ENCODE results near the gene FGFBP3. TPM values are rescaled to one million over a fixed set of nuclear protein-coding genes. Genes with fewer than 3 reads are reported as not detected.

The FGFBP3 gene
- total RNA-seq, 5 donors from 2014 or later (not counting 1 experiment from before 2014, with no cell fraction given): 0.98 to 6.7 (median 5.9) TPM

- peak overlapping the region; percentile 86 to 96 (median 90) for H3K4me3 Mint-ChIP-seq
- ATAC-seq (replicated peaks in 1 of 4): peak; percentile 87 to 91 (median 87)
- H3K36me3 ChIP-seq (ENCODE audit: control insufficient read depth in 2 of 2, extremely low read depth in 1 of 2, insufficient read depth in 1 of 2, low read length in 1 of 2): no peaks in the 10 kb centered on the region
- CTCF ChIA-PET: interaction anchor here (0.6 to 3.1 kb wide), 14 partner anchors 9 to 610 kb away, joined by 3 to 21 read pairs (median 4); partner anchors contain the start of genes BTAF1 (in 1 of the 2) and TNKS2 (in 1 of the 2)
- peak; percentile 27 to 83 (median 60) for DNase-seq
- H3K4me1 Mint-ChIP-seq: peaks cover 25 to 29% (median 28%) of the 10 kb centered on the region in 3 donors
- peak overlapping the region; percentile 63 to 95 for H3K4me3 ChIP-seq (ENCODE audit: control insufficient read depth in 1 of 2, extremely low read depth in 1 of 2, low read length in 1 of 2)
- H3K4me1 ChIP-seq (ENCODE audit: control insufficient read depth in 1 of 2, extremely low read depth in 1 of 2, insufficient read depth in 2 of 2, low read length in 2 of 2): peaks cover 12 to 17% of the 10 kb centered on the region in 2 experiments
- H3K36me3 Mint-ChIP-seq: no peaks in the 10 kb centered on the region
- peak overlapping the region; percentile 53 for H3K27ac ChIP-seq (ENCODE audit: low read length)
- no peaks in the 10 kb centered on the region for H3K9me3 ChIP-seq
- H3K27me3 ChIP-seq (replicated peaks in 1 of 2; ENCODE audit: control insufficient read depth in 2 of 2, extremely low read depth in 1 of 2, insufficient read depth in 2 of 2, low read length in 1 of 2): peaks cover 0 to 3% of the 10 kb centered on the region in 2 experiments
- peaks cover 4 to 6% of the 10 kb centered on the region in 2 donors for H3K27me3 Mint-ChIP-seq
- POLR2A ChIA-PET: interaction anchor here (0.6 to 1.6 kb wide), 4 partner anchors 14 to 137 kb away, joined by 3 to 8 read pairs (median 4); partner anchors contain the start of gene BTAF1 (in 2 of the 2)
- WGBS (ENCODE audit: insufficient coverage): under 1% methylated on average over 93 of the region's 93 CpGs
- H3K27ac Mint-ChIP-seq: peak overlapping the region; percentile 85 to 92
- no peaks in the 10 kb centered on the region for H3K9me3 Mint-ChIP-seq
These were observed 759 bp downstream of the FGFBP3 start for GRCh38 chr10:91908337-91909116.

- 10% methylated on average over 17 of the region's 18 CpGs for WGBS (ENCODE audit: insufficient coverage)
- DNase-seq: peak in 2 of 35 experiments; percentile 5 to 21
- Histone ChIP-seq H3K27ac (ENCODE audit: low read length) (peak overlapping the region; percentile 53), H3K9me3 (no peaks in the 10 kb centered on the region), H3K36me3 (ENCODE audit: control insufficient read depth in 2 of 2, extremely low read depth in 1 of 2, insufficient read depth in 1 of 2, low read length in 1 of 2) (no peaks in the 10 kb centered on the region), H3K4me3 (ENCODE audit: control insufficient read depth in 1 of 2, extremely low read depth in 1 of 2, low read length in 1 of 2) (peak overlapping the region; percentile 63 to 95), H3K4me1 (ENCODE audit: control insufficient read depth in 1 of 2, extremely low read depth in 1 of 2, insufficient read depth in 2 of 2, low read length in 2 of 2) (peaks cover 12 to 17% of the 10 kb centered on the region in 2 experiments), H3K27me3 (replicated peaks in 1 of 2; ENCODE audit: control insufficient read depth in 2 of 2, extremely low read depth in 1 of 2, insufficient read depth in 2 of 2, low read length in 1 of 2) (peaks cover 0 to 3% of the 10 kb centered on the region in 2 experiments)
- no peak for ATAC-seq (replicated peaks in 1 of 4)
- H3K27ac Mint-ChIP-seq: peak overlapping the region; percentile 85
- CTCF ChIA-PET: interaction anchor here (0.6 to 3.1 kb wide), 12 partner anchors 9 to 644 kb away, joined by 3 to 21 read pairs (median 3); partner anchors contain the start of gene BTAF1 (in 1 of the 2)
- peak overlapping the region; percentile 83 to 86 (median 85) for H3K4me3 Mint-ChIP-seq
- H3K36me3 Mint-ChIP-seq: no peaks in the 10 kb centered on the region
- H3K4me1 Mint-ChIP-seq: peaks cover 25 to 29% (median 28%) of the 10 kb centered on the region in 3 donors
- POLR2A ChIA-PET: interaction anchor here (0.6 to 1.6 kb wide), 7 partner anchors 14 to 1588 kb away, joined by 3 to 8 read pairs (median 3); partner anchors contain the start of genes BTAF1 (in 2 of the 2) and TNKS2 (in 1 of the 2)
- H3K27me3 Mint-ChIP-seq: peaks cover 2% of the 10 kb centered on the region in 2 donors
- H3K9me3 Mint-ChIP-seq: no peaks in the 10 kb centered on the region
These were observed 1.4 kb downstream of the FGFBP3 start for GRCh38 chr10:91907914-91908336.

- POLR2A ChIA-PET: interaction anchor here (0.5 to 1.3 kb wide), 6 partner anchors 29 to 1589 kb away, joined by 3 to 6 read pairs (median 3); partner anchors contain the start of gene TNKS2 (in 1 of the 2)
- H3K9me3 ChIP-seq: no peaks in the 10 kb centered on the region
These were observed 2.2 kb downstream of the FGFBP3 start for GRCh38 chr10:91907033-91907594.

DNA sequence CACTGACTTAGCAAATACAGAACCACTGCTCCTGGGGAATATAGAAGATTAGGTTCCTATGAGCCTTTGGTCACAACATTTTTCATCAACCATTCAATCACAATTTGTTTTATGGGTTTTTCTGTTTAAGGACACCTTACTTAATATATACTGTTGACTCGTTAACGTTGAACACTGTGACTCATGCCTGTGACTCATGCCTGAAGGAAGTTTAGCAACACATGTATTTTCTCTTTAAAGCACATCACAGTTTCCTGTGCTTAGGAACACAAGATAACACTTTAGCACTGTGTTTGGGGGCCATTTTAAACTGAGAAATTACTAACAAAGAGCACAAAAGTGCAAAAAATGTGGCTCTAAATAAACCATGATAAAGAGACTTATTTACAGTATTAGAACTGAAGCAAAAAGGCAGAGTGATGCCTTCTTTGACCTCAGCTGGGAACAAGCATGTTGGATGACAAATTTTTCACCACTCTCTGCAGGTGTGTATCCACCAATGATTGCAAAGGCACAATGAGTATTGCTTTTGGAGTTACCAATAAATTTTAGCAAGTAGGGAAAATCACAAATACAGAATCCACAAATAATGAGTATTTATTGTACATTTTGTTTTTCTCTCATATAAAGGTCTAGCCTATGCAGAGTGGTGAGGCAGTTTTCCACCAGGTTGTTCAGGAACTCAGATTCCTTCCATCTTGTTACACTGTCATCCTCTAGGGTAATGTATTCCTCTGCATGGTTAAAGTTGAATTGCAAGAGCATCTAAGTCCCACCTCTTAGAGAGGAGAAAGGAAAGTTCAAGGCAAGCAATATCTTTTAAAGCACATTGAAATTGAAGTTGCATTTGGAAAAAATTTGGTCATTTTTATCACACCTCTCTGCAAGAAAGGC is 7.3 kb downstream of the FGFBP3 start:
- ChIA-PET POLR2A (no interaction called here), CTCF (no interaction called here)
- H3K9me3 ChIP-seq: no peaks in the 10 kb centered on the region
- peak; percentile 88 to 100 (median 100) for ATAC-seq (replicated peaks in 1 of 4)
- WGBS (ENCODE audit: insufficient coverage): no CpG with 5 or more reads among the region's 2 CpGs
- Mint-ChIP-seq H3K9me3 (no peaks in the 10 kb centered on the region), H3K27me3 (peaks cover 5 to 15% of the 10 kb centered on the region in 2 donors), H3K4me3 (no peak overlapping the region), H3K36me3 (no peaks in the 10 kb centered on the region), H3K27ac (peak overlapping the region; percentile 86), H3K4me1 (peaks cover 14 to 29% (median 29%) of the 10 kb centered on the region in 3 donors)
- peak overlapping the region; percentile 64 for H3K27ac ChIP-seq (ENCODE audit: low read length)
- no peak overlapping the region for H3K4me3 ChIP-seq (ENCODE audit: control insufficient read depth in 1 of 2, extremely low read depth in 1 of 2, low read length in 1 of 2)
- H3K4me1 ChIP-seq (ENCODE audit: control insufficient read depth in 1 of 2, extremely low read depth in 1 of 2, insufficient read depth in 2 of 2, low read length in 2 of 2): peaks cover 0 to under 1% of the 10 kb centered on the region in 2 experiments
- no peaks in the 10 kb centered on the region for H3K36me3 ChIP-seq (ENCODE audit: control insufficient read depth in 2 of 2, extremely low read depth in 1 of 2, insufficient read depth in 1 of 2, low read length in 1 of 2)
- peaks cover 0 to 6% of the 10 kb centered on the region in 2 experiments for H3K27me3 ChIP-seq (replicated peaks in 1 of 2; ENCODE audit: control insufficient read depth in 2 of 2, extremely low read depth in 1 of 2, insufficient read depth in 2 of 2, low read length in 1 of 2)
- DNase-seq: peak in 14 of 35 experiments; percentile 11 to 59 (median 19)

More at GRCh38 chr10:91907033-91907594, 2.2 kb downstream of the FGFBP3 start:
- Histone ChIP-seq H3K4me3 (ENCODE audit: control insufficient read depth in 1 of 2, extremely low read depth in 1 of 2, low read length in 1 of 2) (no peak overlapping the region), H3K36me3 (ENCODE audit: control insufficient read depth in 2 of 2, extremely low read depth in 1 of 2, insufficient read depth in 1 of 2, low read length in 1 of 2) (no peaks in the 10 kb centered on the region), H3K4me1 (ENCODE audit: control insufficient read depth in 1 of 2, extremely low read depth in 1 of 2, insufficient read depth in 2 of 2, low read length in 2 of 2) (peaks cover 12 to 17% of the 10 kb centered on the region in 2 experiments), H3K27ac (ENCODE audit: low read length) (no peak overlapping the region), H3K27me3 (replicated peaks in 1 of 2; ENCODE audit: control insufficient read depth in 2 of 2, extremely low read depth in 1 of 2, insufficient read depth in 2 of 2, low read length in 1 of 2) (no peaks in the 10 kb centered on the region)
- H3K27me3 Mint-ChIP-seq: no peaks in the 10 kb centered on the region
- H3K27ac Mint-ChIP-seq: peak overlapping the region; percentile 85
- H3K4me1 Mint-ChIP-seq: peaks cover 28 to 36% (median 32%) of the 10 kb centered on the region in 3 donors
- H3K4me3 Mint-ChIP-seq: peak overlapping the region; percentile 83 to 86 (median 85)
- H3K9me3 Mint-ChIP-seq: no peaks in the 10 kb centered on the region
- H3K36me3 Mint-ChIP-seq: no peaks in the 10 kb centered on the region
- WGBS (ENCODE audit: insufficient coverage): 90% methylated on average over 2 of the region's 5 CpGs
- CTCF ChIA-PET: interaction anchor here (0.6 to 3.1 kb wide), 6 partner anchors 17 to 645 kb away, joined by 3 to 21 read pairs (median 6); partner anchors contain the start of gene BTAF1 (in 1 of the 2)
- DNase-seq (no peak), ATAC-seq (replicated peaks in 1 of 4) (no peak)

- DNase-seq: no peak
- Mint-ChIP-seq H3K4me3 (no peak overlapping the region), H3K4me1 (peaks cover 7 to 17% (median 15%) of the 10 kb centered on the region in 3 donors), H3K9me3 (no peaks in the 10 kb centered on the region), H3K27me3 (peaks cover 7 to 19% of the 10 kb centered on the region in 2 donors), H3K36me3 (no peaks in the 10 kb centered on the region), H3K27ac (no peak overlapping the region)
- no peak overlapping the region for H3K4me3 ChIP-seq (ENCODE audit: control insufficient read depth in 1 of 2, extremely low read depth in 1 of 2, low read length in 1 of 2)
- no peaks in the 10 kb centered on the region for H3K36me3 ChIP-seq (ENCODE audit: control insufficient read depth in 2 of 2, extremely low read depth in 1 of 2, insufficient read depth in 1 of 2, low read length in 1 of 2)
- WGBS (ENCODE audit: insufficient coverage): 40% methylated on average over 2 of the region's 8 CpGs
- peaks cover 0 to 6% of the 10 kb centered on the region in 2 experiments for H3K27me3 ChIP-seq (replicated peaks in 1 of 2; ENCODE audit: control insufficient read depth in 2 of 2, extremely low read depth in 1 of 2, insufficient read depth in 2 of 2, low read length in 1 of 2)
- H3K9me3 ChIP-seq: no peaks in the 10 kb centered on the region
- ChIA-PET POLR2A (no interaction called here), CTCF (no interaction called here)
- no peak overlapping the region for H3K27ac ChIP-seq (ENCODE audit: low read length)
- no peaks in the 10 kb centered on the region for H3K4me1 ChIP-seq (ENCODE audit: control insufficient read depth in 1 of 2, extremely low read depth in 1 of 2, insufficient read depth in 2 of 2, low read length in 2 of 2)
- ATAC-seq (replicated peaks in 1 of 4): no peak
These were observed 11.9 kb downstream of the FGFBP3 start for GRCh38 chr10:91897421-91897820.
